Panc1 (cell line): ENCODE measurements around the gene MSRB1.

Experiments used
- SIN3A ChIP-seq: IDR thresholded peaks from 2 replicates; pipeline ENCODE4 v1.6.1; 2012; ENCODE audit warnings: low read depth, mild to moderate bottlenecking, low read length, moderate library complexity, borderline replicate concordance; ENCODE audit not compliant: insufficient read depth
- TCF7L2 ChIP-seq: IDR thresholded peaks from 2 replicates; pipeline ENCODE4 v1.6.1; 2011; ENCODE audit warnings: mild to moderate bottlenecking, low read depth, low read length, inconsistent platforms
- TF ChIP-seq, protein P1 (sequence below): fragments of 450-650 bp; IDR thresholded peaks from 2 replicates; pipeline ENCODE4 v1.5.1; 2017; ENCODE audit warnings: mild to moderate bottlenecking
- TF ChIP-seq, protein P2 (sequence below), 2 experiments: IDR thresholded peaks; 2 replicates each; pipeline ENCODE4 v1.6.1; 2011 to 2012; ENCODE audit warnings: low read depth in 2 of 2, control low read depth in 1 of 2, low read length in 1 of 2, mild to moderate bottlenecking in 1 of 2, moderate library complexity in 1 of 2; ENCODE audit not compliant: insufficient read depth in 1 of 2

DNA sequence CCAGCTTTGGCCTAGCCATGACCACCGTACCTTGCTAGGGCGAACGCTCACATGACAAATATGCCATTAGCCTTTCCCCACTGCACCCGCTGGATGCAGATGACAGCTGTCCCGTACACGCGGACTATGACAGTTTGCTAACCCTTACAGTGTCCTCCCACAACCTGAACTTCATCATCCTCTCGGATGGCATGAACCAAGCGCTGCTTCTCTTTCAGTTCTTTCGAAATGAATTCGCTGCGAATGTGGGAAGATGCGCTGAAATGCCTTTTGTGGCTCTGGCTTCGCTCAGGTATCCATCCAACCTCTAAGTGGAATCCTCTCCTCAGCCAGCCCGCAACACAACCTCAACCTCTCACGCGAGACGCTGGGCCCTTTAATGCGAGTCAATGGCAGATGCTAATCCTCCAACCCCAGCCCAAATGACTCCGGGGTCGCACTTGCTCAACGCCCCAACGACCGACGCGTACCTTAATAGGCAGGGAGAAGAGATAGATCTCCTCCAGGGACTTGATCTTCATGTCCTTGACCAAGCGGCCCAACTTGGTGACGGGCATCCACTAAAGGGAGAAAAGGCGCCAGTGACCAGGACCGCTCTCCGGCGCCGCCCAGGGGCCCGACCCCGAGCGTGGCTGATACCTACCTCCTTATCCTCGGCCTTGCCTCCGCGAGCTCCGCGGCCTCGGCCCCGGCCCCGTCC is 21.0 kb upstream of the MSRB1 start:
- TF ChIP-seq, protein P1, sequence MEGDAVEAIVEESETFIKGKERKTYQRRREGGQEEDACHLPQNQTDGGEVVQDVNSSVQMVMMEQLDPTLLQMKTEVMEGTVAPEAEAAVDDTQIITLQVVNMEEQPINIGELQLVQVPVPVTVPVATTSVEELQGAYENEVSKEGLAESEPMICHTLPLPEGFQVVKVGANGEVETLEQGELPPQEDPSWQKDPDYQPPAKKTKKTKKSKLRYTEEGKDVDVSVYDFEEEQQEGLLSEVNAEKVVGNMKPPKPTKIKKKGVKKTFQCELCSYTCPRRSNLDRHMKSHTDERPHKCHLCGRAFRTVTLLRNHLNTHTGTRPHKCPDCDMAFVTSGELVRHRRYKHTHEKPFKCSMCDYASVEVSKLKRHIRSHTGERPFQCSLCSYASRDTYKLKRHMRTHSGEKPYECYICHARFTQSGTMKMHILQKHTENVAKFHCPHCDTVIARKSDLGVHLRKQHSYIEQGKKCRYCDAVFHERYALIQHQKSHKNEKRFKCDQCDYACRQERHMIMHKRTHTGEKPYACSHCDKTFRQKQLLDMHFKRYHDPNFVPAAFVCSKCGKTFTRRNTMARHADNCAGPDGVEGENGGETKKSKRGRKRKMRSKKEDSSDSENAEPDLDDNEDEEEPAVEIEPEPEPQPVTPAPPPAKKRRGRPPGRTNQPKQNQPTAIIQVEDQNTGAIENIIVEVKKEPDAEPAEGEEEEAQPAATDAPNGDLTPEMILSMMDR, result no peak; the same call in 1 of the 2 replicates
- TF ChIP-seq, protein P2, sequence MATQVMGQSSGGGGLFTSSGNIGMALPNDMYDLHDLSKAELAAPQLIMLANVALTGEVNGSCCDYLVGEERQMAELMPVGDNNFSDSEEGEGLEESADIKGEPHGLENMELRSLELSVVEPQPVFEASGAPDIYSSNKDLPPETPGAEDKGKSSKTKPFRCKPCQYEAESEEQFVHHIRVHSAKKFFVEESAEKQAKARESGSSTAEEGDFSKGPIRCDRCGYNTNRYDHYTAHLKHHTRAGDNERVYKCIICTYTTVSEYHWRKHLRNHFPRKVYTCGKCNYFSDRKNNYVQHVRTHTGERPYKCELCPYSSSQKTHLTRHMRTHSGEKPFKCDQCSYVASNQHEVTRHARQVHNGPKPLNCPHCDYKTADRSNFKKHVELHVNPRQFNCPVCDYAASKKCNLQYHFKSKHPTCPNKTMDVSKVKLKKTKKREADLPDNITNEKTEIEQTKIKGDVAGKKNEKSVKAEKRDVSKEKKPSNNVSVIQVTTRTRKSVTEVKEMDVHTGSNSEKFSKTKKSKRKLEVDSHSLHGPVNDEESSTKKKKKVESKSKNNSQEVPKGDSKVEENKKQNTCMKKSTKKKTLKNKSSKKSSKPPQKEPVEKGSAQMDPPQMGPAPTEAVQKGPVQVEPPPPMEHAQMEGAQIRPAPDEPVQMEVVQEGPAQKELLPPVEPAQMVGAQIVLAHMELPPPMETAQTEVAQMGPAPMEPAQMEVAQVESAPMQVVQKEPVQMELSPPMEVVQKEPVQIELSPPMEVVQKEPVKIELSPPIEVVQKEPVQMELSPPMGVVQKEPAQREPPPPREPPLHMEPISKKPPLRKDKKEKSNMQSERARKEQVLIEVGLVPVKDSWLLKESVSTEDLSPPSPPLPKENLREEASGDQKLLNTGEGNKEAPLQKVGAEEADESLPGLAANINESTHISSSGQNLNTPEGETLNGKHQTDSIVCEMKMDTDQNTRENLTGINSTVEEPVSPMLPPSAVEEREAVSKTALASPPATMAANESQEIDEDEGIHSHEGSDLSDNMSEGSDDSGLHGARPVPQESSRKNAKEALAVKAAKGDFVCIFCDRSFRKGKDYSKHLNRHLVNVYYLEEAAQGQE (IDR thresholded peaks at IDR 0.05; ENCODE audit: insufficient read depth in 1 of 2, low read depth in 2 of 2, low read length in 1 of 2), result no peak
- no peak for TF ChIP-seq TCF7L2
- no peak for TF ChIP-seq SIN3A
